ENCODE measurements around the gene VHLL.

Gene VHLL

GRCh38 chr1:156289857-156290256 is 9.2 kb downstream of the VHLL start:
- DNase-seq: no peak

- DNase-seq: no peak
These were observed 13.0 kb downstream of the VHLL start for GRCh38 chr1:156286061-156286460.

DNA sequence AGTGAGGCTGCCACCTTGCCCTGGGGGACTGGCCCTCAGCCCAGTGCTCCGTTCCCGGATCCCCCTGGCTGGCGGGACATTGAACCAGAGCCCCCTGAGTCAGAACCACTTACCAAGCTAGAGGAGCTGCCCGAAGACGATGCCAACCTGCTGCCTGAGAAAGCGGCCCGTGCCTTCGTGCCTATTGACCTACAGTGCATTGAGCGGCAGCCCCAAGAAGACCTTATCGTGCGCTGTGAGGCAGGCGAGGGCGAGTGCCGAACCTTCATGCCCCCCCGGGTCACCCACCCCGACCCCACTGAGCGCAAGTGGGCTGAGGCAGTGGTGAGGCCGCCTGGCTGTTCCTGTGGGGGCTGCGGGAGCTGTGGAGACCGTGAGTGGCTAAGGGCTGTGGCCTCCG is 13.7 kb downstream of the VHLL start:
- no peak for DNase-seq

DNA sequence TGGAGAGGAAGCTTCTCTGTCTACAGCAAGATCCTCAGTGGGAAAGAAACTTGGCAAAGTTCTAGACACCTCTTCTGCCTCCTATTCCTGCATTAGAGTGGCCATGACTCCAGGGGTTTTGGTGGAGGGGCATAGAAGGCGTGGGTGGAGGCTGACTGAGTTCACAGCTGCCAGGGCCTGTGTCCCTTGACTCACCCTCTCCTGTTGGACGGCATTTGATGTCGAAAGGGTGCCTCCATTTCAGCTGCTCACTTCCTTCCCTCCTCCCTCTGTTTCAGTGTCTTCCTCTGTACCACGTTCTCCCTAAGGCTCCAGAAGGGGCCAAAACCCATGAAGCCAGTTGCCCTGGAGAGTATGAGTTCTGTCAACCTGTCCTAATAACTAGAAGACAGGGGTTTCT is 14.3 kb downstream of the VHLL start:
- DNase-seq: no peak

- no peak for DNase-seq
These were observed 15.0 kb downstream of the VHLL start, which contains the start of gene TMEM79 for GRCh38 chr1:156284112-156284511. TMEM79 (plus strand) TSS chr1:156284325; CDS start chr1:156285227, 902 bp downstream.

- no peak for DNase-seq
These were observed 15.6 kb downstream of the VHLL start for GRCh38 chr1:156283521-156283920.

- DNase-seq: peak; percentile 96
These were observed 16.5 kb downstream of the VHLL start, which contains the start of gene SMG5 for GRCh38 chr1:156282479-156283222. SMG5 (minus strand) TSS chr1:156282825; CDS start chr1:156282680, 145 bp downstream.

GRCh38 chr1:156281693-156282478 is 17.2 kb downstream of the VHLL start:
- DNase-seq: peak; percentile 29

GRCh38 chr1:156281281-156281680 is 17.8 kb downstream of the VHLL start:
- no peak for DNase-seq

DNA sequence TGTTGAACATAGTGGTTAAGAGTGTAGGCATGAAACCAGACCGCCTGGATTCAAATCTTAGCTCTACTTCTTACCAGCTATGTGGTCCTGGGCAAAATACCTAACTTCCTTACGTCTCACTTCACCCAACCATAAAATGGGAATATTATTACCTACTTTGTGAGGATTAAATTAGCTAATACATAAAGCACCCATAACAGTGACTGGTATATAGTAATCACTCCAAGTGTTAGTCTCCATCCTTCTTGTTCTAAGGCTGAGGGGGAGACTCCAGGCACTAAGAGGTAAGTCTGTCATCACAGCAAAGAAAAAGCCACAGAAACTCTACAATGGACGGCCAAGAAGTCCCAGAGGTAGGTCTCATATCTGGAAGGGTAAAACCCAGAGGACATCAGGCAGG is 19.3 kb downstream of the VHLL start:
- no peak for DNase-seq

GRCh38 chr1:156276966-156277381 is 22.1 kb downstream of the VHLL start:
- no peak for DNase-seq

DNA sequence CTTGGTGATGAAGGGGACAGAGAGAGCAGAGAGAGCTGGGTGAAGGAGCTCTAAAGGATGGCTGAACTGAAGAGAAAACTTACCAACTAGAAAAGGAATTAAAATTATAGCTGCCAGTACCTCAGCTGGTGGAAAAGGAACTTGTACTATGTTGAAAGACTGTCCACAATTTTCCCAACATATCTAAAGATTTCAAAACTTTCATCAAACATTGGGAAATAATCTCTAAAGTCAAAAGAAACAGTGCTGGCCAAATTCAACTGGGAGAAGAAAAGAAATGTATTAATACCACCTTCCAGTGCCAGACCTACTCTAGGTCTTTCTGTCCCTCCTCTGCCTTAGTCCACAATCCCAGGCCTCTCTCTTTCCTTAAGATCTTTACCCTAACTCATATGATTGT is 22.6 kb downstream of the VHLL start:
- DNase-seq: no peak

DNA sequence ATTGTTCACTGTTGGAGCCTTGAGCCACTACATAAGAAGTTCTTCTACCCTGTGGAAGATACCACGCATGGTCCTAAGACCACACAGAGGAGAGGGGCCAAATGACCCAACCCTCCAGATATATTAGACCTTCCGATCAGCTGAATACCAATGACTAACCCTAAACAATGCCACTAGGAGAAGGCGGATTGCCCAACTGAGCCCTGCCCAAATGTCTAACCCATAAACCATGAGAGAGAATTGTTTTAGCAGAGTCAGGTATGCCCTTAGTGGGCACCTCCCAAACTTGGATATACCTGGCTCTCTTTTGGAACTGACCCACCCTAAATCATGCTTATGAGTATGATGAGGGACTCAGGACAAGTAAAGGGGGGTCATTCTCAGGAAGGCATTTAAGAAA is 28.8 kb downstream of the VHLL start:
- DNase-seq: no peak

- no peak for DNase-seq
These were observed 30.8 kb downstream of the VHLL start for GRCh38 chr1:156268336-156268735.

DNA sequence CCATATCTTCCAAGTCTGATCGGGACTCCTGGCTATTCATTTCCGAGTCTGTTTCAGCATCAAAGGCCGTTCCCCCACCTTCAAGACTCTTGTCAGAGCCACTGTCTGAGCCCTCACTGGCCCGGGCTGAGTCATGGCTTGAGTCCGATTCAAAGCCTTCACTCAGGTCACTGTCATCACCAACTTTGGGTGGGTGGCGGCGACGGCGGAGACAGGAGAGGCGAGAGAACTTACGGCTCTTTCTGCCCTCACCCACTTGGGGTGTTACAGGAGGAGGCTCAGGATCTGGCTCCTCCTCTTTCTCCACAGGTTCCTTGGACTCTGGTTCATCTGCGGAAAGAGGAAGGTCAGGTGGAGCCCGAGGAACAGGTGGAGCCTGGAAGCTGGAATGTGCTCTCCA is 33.1 kb downstream of the VHLL start:
- DNase-seq: no peak

GRCh38 chr1:156263288-156263655 is 35.8 kb downstream of the VHLL start:
- DNase-seq: no peak

GRCh38 chr1:156262461-156263287 is 36.4 kb downstream of the VHLL start:
- DNase-seq: no peak

GRCh38 chr1:156260896-156261295 is 38.2 kb downstream of the VHLL start:
- DNase-seq: no peak

- DNase-seq: no peak
These were observed 39.3 kb downstream of the VHLL start for GRCh38 chr1:156259805-156260204.

- DNase-seq: no peak
These were observed 40.2 kb downstream of the VHLL start for GRCh38 chr1:156258859-156259258.

GRCh38 chr1:156257711-156258110 is 41.4 kb downstream of the VHLL start:
- DNase-seq: no peak

- no peak for DNase-seq
These were observed 45.5 kb downstream of the VHLL start for GRCh38 chr1:156253634-156254033.

DNA sequence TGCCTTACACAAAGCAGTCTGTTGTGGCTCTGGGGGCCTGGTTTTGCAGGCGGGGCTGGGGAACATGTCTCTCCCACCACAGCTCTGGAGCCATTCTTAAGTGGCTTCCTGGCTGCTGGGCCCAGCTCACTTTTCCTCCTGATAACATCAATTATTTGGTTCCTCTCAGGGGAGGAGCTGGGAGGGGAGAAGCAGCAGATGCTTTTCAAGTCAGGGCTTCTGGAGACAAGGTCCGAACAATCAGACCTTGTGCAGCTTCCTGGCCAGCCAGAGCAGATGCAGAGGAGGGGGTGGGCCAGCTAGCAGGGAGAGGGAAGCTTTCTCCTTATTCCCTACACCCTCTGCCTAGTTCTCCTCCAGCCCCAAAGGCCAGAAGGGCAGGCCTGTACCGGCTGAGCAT is 47.6 kb downstream of the VHLL start:
- no peak for DNase-seq
